A549 (cell line): Measurements from ENCODE around the gene POLR3E.

Experiments used
- BHLHE40 ChIP-seq: IDR thresholded peaks from 2 replicates; pipeline ENCODE4 v1.6.1; 2012; ENCODE audit warnings: low read depth, low read length, inconsistent platforms
- MAFK ChIP-seq: fragments of 450-650 bp; IDR thresholded peaks from 2 replicates; pipeline ENCODE4 v1.6.1; 2014; ENCODE audit not compliant: partially characterized antibody
- NR3C1 ChIP-seq: fragments of >200 bp; sonication (Bioruptor Twin); formaldehyde crosslinking; IDR thresholded peaks from 3 replicates; pipeline ENCODE4 v1.6.1; 2017
- ZSCAN20 ChIP-seq: fragments of 250-450 bp; sonication (Bioruptor Pico); IDR thresholded peaks from 2 replicates; pipeline ENCODE4 v1.8.0; 2022; ENCODE audit warnings: mild to moderate bottlenecking, moderate library complexity
- TF ChIP-seq, protein P1 (sequence below): fragments of >200 bp; sonication (Bioruptor Twin); formaldehyde crosslinking; IDR thresholded peaks from 3 replicates; pipeline ENCODE4 v1.5.1; 2016

DNA sequence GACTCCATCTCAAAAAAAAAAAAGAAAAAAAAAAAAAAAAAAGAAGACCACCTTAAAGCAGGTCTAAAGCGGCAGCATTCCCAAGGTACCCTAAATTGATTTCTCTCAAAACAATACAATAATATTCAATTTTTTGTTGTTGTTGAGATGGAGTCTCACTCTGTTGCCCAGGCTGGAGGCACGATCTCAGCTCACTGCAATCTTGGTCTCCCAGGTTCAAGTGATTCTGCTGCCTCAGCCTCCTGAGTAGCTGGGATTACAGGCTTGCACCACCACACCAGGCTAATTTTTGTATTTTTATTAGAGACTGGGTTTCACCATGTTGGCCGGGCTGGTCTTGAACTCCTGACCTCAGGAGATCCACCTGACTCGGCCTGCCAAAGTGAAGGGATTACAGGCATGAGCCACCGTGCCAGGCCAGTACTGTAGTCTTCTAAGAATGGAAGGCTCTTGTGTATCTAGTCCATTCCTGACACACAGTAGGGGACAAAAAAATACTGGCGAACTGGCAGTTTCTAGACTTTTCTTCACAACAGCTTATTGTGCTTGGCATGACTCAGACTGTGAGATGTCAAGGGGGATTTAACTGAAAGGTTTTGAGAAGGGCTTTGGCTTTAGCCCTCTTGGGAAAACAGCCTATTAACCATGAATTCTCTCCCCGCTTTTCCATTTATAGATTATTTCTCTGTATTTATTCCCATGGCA is 59.9 kb downstream of the POLR3E start:
- TF ChIP-seq ZSCAN20 (CRISPR knock-in tag) (no peak), BHLHE40 (no peak), MAFK (no peak), NR3C1 (no peak)
- TF ChIP-seq, protein P1, sequence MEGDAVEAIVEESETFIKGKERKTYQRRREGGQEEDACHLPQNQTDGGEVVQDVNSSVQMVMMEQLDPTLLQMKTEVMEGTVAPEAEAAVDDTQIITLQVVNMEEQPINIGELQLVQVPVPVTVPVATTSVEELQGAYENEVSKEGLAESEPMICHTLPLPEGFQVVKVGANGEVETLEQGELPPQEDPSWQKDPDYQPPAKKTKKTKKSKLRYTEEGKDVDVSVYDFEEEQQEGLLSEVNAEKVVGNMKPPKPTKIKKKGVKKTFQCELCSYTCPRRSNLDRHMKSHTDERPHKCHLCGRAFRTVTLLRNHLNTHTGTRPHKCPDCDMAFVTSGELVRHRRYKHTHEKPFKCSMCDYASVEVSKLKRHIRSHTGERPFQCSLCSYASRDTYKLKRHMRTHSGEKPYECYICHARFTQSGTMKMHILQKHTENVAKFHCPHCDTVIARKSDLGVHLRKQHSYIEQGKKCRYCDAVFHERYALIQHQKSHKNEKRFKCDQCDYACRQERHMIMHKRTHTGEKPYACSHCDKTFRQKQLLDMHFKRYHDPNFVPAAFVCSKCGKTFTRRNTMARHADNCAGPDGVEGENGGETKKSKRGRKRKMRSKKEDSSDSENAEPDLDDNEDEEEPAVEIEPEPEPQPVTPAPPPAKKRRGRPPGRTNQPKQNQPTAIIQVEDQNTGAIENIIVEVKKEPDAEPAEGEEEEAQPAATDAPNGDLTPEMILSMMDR = no peak
